ENCODE measurements around the gene SYTL3. TPM values are rescaled to one million over a fixed set of nuclear protein-coding genes. Genes with fewer than 3 reads are reported as not detected.

The SYTL3 gene
- total and polyA plus RNA-seq, 9 of the 15 experiments (the other 6 are each of a cell fraction or from before 2014, with no cell fraction given) = 0.04 to 0.46 (median 0.17) TPM; not detected in 1

GRCh38 chr6:158762787-158763433 lies 113.1 kb downstream of the SYTL3 start (continued):
- TF ChIP-seq SAP30 (IDR thresholded peaks at IDR 0.05; ENCODE audit: borderline replicate concordance, insufficient read depth, low read depth, low read length, poor library complexity, severe bottlenecking) (no peak), SAFB (IDR thresholded peaks at IDR 0.05; ENCODE audit: borderline replicate concordance, low read depth, low read length) (no peak), BCLAF1 (IDR thresholded peaks at IDR 0.05; ENCODE audit: borderline replicate concordance in 1 of 2, control insufficient read depth in 1 of 2, low read depth in 2 of 2, low read length in 1 of 2) (no peak), CBFB (CRISPR knock-in tag; IDR thresholded peaks at IDR 0.05) (0 out of 2 replicates have a peak, but pooled peaks have one; percentile 36), ZNF436 (CRISPR knock-in tag; IDR thresholded peaks at IDR 0.05) (no peak), CAMTA2 (CRISPR knock-in tag; conservative IDR thresholded peaks at IDR 0.05) (no peak), GTF2A2 (tag; IDR thresholded peaks at IDR 0.05) (no peak), DIDO1 (tag; IDR thresholded peaks at IDR 0.05; ENCODE audit: low read depth) (0 out of 2 replicates have a peak, but pooled peaks have one; percentile 47), DPF2 (IDR thresholded peaks at IDR 0.05) (peak; percentile 95), MLX (CRISPR knock-in tag; conservative IDR thresholded peaks at IDR 0.05) (0 out of 4 replicates have a peak, but pooled peaks have one; percentile 51 to 76), MTA1 (IDR thresholded peaks at IDR 0.05; ENCODE audit: borderline replicate concordance) (peak; percentile 89), CBX3 (IDR thresholded peaks at IDR 0.05; ENCODE audit: borderline replicate concordance in 1 of 2, low read length in 2 of 2) (peak in 1 of 2 experiments; percentile 66; a peak in 1 of 3 replicates), ARID1B (IDR thresholded peaks at IDR 0.05) (peak; percentile 97), NCOR1 (IDR thresholded peaks at IDR 0.05) (peak; percentile 94), PHB (CRISPR knock-in tag; IDR thresholded peaks at IDR 0.05) (no peak), SMARCA5 (IDR thresholded peaks at IDR 0.05) (no peak), SOX6 (IDR thresholded peaks at IDR 0.05) (peak; percentile 95), SAFB2 (IDR thresholded peaks at IDR 0.05; ENCODE audit: borderline replicate concordance, low read depth, low read length, severe bottlenecking) (no peak)
- TF ChIP-seq, protein P1, sequence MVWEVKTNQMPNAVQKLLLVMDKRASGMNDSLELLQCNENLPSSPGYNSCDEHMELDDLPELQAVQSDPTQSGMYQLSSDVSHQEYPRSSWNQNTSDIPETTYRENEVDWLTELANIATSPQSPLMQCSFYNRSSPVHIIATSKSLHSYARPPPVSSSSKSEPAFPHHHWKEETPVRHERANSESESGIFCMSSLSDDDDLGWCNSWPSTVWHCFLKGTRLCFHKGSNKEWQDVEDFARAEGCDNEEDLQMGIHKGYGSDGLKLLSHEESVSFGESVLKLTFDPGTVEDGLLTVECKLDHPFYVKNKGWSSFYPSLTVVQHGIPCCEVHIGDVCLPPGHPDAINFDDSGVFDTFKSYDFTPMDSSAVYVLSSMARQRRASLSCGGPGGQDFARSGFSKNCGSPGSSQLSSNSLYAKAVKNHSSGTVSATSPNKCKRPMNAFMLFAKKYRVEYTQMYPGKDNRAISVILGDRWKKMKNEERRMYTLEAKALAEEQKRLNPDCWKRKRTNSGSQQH (CRISPR knock-in tag; IDR thresholded peaks at IDR 0.05) = peak; percentile 45; the same call in 1 of the 2 replicates
- TF ChIP-seq, protein P2, sequence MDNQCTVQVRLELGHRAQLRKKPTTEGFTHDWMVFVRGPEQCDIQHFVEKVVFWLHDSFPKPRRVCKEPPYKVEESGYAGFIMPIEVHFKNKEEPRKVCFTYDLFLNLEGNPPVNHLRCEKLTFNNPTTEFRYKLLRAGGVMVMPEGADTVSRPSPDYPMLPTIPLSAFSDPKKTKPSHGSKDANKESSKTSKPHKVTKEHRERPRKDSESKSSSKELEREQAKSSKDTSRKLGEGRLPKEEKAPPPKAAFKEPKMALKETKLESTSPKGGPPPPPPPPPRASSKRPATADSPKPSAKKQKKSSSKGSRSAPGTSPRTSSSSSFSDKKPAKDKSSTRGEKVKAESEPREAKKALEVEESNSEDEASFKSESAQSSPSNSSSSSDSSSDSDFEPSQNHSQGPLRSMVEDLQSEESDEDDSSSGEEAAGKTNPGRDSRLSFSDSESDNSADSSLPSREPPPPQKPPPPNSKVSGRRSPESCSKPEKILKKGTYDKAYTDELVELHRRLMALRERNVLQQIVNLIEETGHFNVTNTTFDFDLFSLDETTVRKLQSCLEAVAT (IDR thresholded peaks at IDR 0.05) = peak in 1 of 2 experiments; percentile 60; a peak in 1 of 4 replicates
- TF ChIP-seq, protein P3, sequence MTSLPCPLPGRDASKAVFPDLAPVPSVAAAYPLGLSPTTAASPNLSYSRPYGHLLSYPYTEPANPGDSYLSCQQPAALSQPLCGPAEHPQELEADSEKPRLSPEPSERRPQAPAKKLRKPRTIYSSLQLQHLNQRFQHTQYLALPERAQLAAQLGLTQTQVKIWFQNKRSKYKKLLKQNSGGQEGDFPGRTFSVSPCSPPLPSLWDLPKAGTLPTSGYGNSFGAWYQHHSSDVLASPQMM (CRISPR knock-in tag; IDR thresholded peaks at IDR 0.05) = no peak

Measured in K562 (cell line).